Measurements from ENCODE around the gene TMPRSS7. TPM values are rescaled to one million over a fixed set of nuclear protein-coding genes. Genes with fewer than 3 reads are reported as not detected.
A peak's percentile ranks its signal among the peaks of the same experiment; 100 is the strongest.

TMPRSS7 gene
- total RNA-seq, 1 donor from 2014 or later, result not detected

GRCh38 chr3:112046599-112046998 is 12.1 kb downstream of the TMPRSS7 start:
- Histone ChIP-seq H3K4me2 (no peak overlapping the region), H3K27me3 (no peaks in the 10 kb centered on the region), H3K79me2 (ENCODE audit: low read depth) (no peaks in the 10 kb centered on the region), H3K27ac (no peak overlapping the region), H4K20me1 (ENCODE audit: low read depth) (no peaks in the 10 kb centered on the region), H3K9me3 (ENCODE audit: low read depth) (no peaks in the 10 kb centered on the region), H3K9ac (no peak overlapping the region), H3K36me3 (no peaks in the 10 kb centered on the region), H2AFZ (replicated peaks) (no peak overlapping the region), H3K4me3 (no peak overlapping the region), H3F3A (ENCODE audit: low read depth) (peaks cover 23% of the 10 kb centered on the region), H3K4me1 (peaks cover 16% of the 10 kb centered on the region)
- H3K36me3 Mint-ChIP-seq, result no peaks in the 10 kb centered on the region
- H3K4me1 Mint-ChIP-seq, result peaks cover 7% of the 10 kb centered on the region
- no peaks in the 10 kb centered on the region for H3K9me3 Mint-ChIP-seq
- no peak overlapping the region for H3K4me3 Mint-ChIP-seq
- DNase-seq (ENCODE audit: low spot score), result no peak
- no peak overlapping the region for H3K27ac Mint-ChIP-seq
- H3K27me3 Mint-ChIP-seq (ENCODE audit: insufficient read depth, low read depth), result peaks cover 2% of the 10 kb centered on the region
- TF ChIP-seq CTCF (IDR thresholded peaks at IDR 0.05), result no peak
- TF ChIP-seq EZH2phosphoT487 (IDR thresholded peaks at IDR 0.05), result no peak
- no peak for TF ChIP-seq EZH2 (IDR thresholded peaks at IDR 0.05)

- Histone ChIP-seq H3K4me1 (peaks cover 22% of the 10 kb centered on the region), H3F3A (ENCODE audit: low read depth) (peaks cover 27% of the 10 kb centered on the region), H3K79me2 (ENCODE audit: low read depth) (no peaks in the 10 kb centered on the region), H4K20me1 (ENCODE audit: low read depth) (no peaks in the 10 kb centered on the region), H3K27ac (no peak overlapping the region), H3K27me3 (no peaks in the 10 kb centered on the region), H3K9me3 (ENCODE audit: low read depth) (no peaks in the 10 kb centered on the region), H3K4me3 (no peak overlapping the region), H3K9ac (no peak overlapping the region), H3K4me2 (no peak overlapping the region), H2AFZ (replicated peaks) (no peak overlapping the region), H3K36me3 (no peaks in the 10 kb centered on the region)
- no peak for DNase-seq (ENCODE audit: low spot score)
- TF ChIP-seq EZH2phosphoT487 (IDR thresholded peaks at IDR 0.05), result no peak
- TF ChIP-seq CTCF (IDR thresholded peaks at IDR 0.05), result no peak
- Mint-ChIP-seq H3K27ac (no peak overlapping the region), H3K4me1 (peaks cover 6% of the 10 kb centered on the region), H3K36me3 (no peaks in the 10 kb centered on the region), H3K27me3 (ENCODE audit: insufficient read depth, low read depth) (no peaks in the 10 kb centered on the region), H3K4me3 (no peak overlapping the region), H3K9me3 (no peaks in the 10 kb centered on the region)
These were observed 12.7 kb downstream of the TMPRSS7 start for GRCh38 chr3:112047264-112047663.

- H3K4me2 ChIP-seq, result peak overlapping the region; percentile 36
- peak; percentile 63 for DNase-seq (ENCODE audit: low spot score)
- H3K4me3 Mint-ChIP-seq, result no peak overlapping the region
- peaks cover 38% of the 10 kb centered on the region for H3F3A ChIP-seq (ENCODE audit: low read depth)
- H3K4me1 ChIP-seq, result peaks cover 38% of the 10 kb centered on the region
- H3K9me3 Mint-ChIP-seq, result no peaks in the 10 kb centered on the region
- H3K27ac ChIP-seq, result no peak overlapping the region
- H3K4me3 ChIP-seq, result no peak overlapping the region
- no peaks in the 10 kb centered on the region for H3K36me3 Mint-ChIP-seq
- no peak overlapping the region for H3K27ac Mint-ChIP-seq
- no peaks in the 10 kb centered on the region for H3K79me2 ChIP-seq (ENCODE audit: low read depth)
- no peak overlapping the region for H2AFZ ChIP-seq (replicated peaks)
- no peaks in the 10 kb centered on the region for H3K27me3 Mint-ChIP-seq (ENCODE audit: insufficient read depth, low read depth)
- no peaks in the 10 kb centered on the region for H4K20me1 ChIP-seq (ENCODE audit: low read depth)
- no peaks in the 10 kb centered on the region for H3K9me3 ChIP-seq (ENCODE audit: low read depth)
- H3K27me3 ChIP-seq, result no peaks in the 10 kb centered on the region
- no peaks in the 10 kb centered on the region for H3K36me3 ChIP-seq
- TF ChIP-seq EZH2 (IDR thresholded peaks at IDR 0.05) (no peak), CTCF (IDR thresholded peaks at IDR 0.05) (no peak), EZH2phosphoT487 (IDR thresholded peaks at IDR 0.05) (no peak)
- peaks cover 17% of the 10 kb centered on the region for H3K4me1 Mint-ChIP-seq
- H3K9ac ChIP-seq, result no peak overlapping the region
These were observed 14.4 kb downstream of the TMPRSS7 start for GRCh38 chr3:112048911-112049310.
